HEK293 (cell line): Measurements from ENCODE around the gene CRTC1.

ENCODE experiments used
- CTCF ChIA-PET: fragments of 350-600 bp; formaldehyde crosslinking; extraction: SDS; loops from one replicate; lab custom pipeline; 2021; ENCODE audit warnings: antibody characterized with exemption; lab: Yijun Ruan, JAX
- POLR2A ChIA-PET: fragments of 300-600 bp; formaldehyde crosslinking; extraction: SDS; loops from one replicate; lab custom pipeline; 2020; ENCODE audit warnings: antibody characterized with exemption, inconsistent platforms; lab: Yijun Ruan, JAX
- H3K27ac ChIP-seq: fragments of 200-500 bp; sonication (Bioruptor generic); 2 replicates; pipeline ENCODE4 v1.5.1; 2014; ENCODE audit warnings: low read depth, low read length, control low read depth, inconsistent platforms; ENCODE audit errors: extremely low read depth
- H3K36me3 ChIP-seq, 2 experiments: fragments of 200-500 bp in 1 of 2; sonication (Bioruptor generic) in 1 of 2; 1 replicate in 1 of 2; 2 replicates in 1 of 2; pipeline ENCODE4 v1.5.1; 2014 to 2017; ENCODE audit warnings: inconsistent platforms in 2 of 2, low read length in 2 of 2; ENCODE audit not compliant: control insufficient read depth in 2 of 2, insufficient read depth in 1 of 2
- H3K4me1 ChIP-seq: fragments of 200-500 bp; sonication (Bioruptor generic); 2 replicates; pipeline ENCODE4 v1.5.1; 2014; ENCODE audit warnings: mild to moderate bottlenecking, low read length, inconsistent platforms; ENCODE audit not compliant: control insufficient read depth, insufficient read depth
- H3K4me3 ChIP-seq: 2 replicates; pipeline ENCODE4 v1.5.1; 2011; ENCODE audit warnings: low read depth, mild to moderate bottlenecking, control low read depth, low read length, moderate library complexity
- H3K9me3 ChIP-seq: fragments of 200-500 bp; sonication (Bioruptor generic); 2 replicates; pipeline ENCODE4 v1.5.1; 2014; ENCODE audit warnings: low read depth, low read length, inconsistent platforms; ENCODE audit not compliant: control insufficient read depth, insufficient read depth
- AEBP2 ChIP-seq: fragments of 450-650 bp; formaldehyde crosslinking; IDR thresholded peaks from 2 replicates; pipeline ENCODE4 v1.5.1; 2016; ENCODE audit warnings: missing biosample characterization, missing genetic modification characterization, borderline replicate concordance
- CTCF ChIP-seq: fragments of 450-650 bp; formaldehyde crosslinking; IDR thresholded peaks from 2 replicates; pipeline ENCODE4 v1.5.1; 2016; ENCODE audit warnings: missing biosample characterization, missing genetic modification characterization
- KLF9 ChIP-seq: fragments of 450-650 bp; formaldehyde crosslinking; IDR thresholded peaks from 2 replicates; pipeline ENCODE4 v1.5.1; 2016; ENCODE audit warnings: missing biosample characterization, missing genetic modification characterization, low read depth
- OVOL3 ChIP-seq: fragments of 450-650 bp; formaldehyde crosslinking; IDR thresholded peaks from 2 replicates; pipeline ENCODE4 v1.5.1; 2016; ENCODE audit warnings: missing biosample characterization, missing genetic modification characterization
- SP7 ChIP-seq: fragments of 450-650 bp; formaldehyde crosslinking; IDR thresholded peaks from 2 replicates; pipeline ENCODE4 v1.5.1; 2016; ENCODE audit warnings: missing biosample characterization, missing genetic modification characterization
- ZBTB1 ChIP-seq: fragments of 450-650 bp; formaldehyde crosslinking; IDR thresholded peaks from 2 replicates; pipeline ENCODE4 v1.5.1; 2016; ENCODE audit warnings: missing biosample characterization, missing genetic modification characterization
- ZBTB11 ChIP-seq: fragments of 450-650 bp; formaldehyde crosslinking; conservative IDR thresholded peaks from 2 replicates; pipeline ENCODE4 v1.5.1; 2016; ENCODE audit warnings: low read depth, missing biosample characterization, missing genetic modification characterization
- ZBTB17 ChIP-seq: fragments of 450-650 bp; formaldehyde crosslinking; IDR thresholded peaks from 2 replicates; pipeline ENCODE4 v1.5.1; 2016; ENCODE audit warnings: missing biosample characterization, missing genetic modification characterization
- ZBTB20 ChIP-seq: fragments of 450-650 bp; formaldehyde crosslinking; IDR thresholded peaks from 2 replicates; pipeline ENCODE4 v1.5.1; 2016; ENCODE audit warnings: missing biosample characterization, missing genetic modification characterization
- ZBTB7A ChIP-seq: fragments of 450-650 bp; formaldehyde crosslinking; IDR thresholded peaks from 2 replicates; pipeline ENCODE4 v1.5.1; 2016; ENCODE audit warnings: low read depth, missing biosample characterization, missing genetic modification characterization
- ZNF133 ChIP-seq: fragments of 450-650 bp; formaldehyde crosslinking; IDR thresholded peaks from 2 replicates; pipeline ENCODE4 v1.5.1; 2016; ENCODE audit warnings: missing biosample characterization, missing genetic modification characterization
- ZNF138 ChIP-seq: fragments of 450-650 bp; formaldehyde crosslinking; IDR thresholded peaks from 2 replicates; pipeline ENCODE4 v1.5.1; 2016; ENCODE audit warnings: missing biosample characterization, missing genetic modification characterization, borderline replicate concordance
- ZNF18 ChIP-seq: fragments of 450-650 bp; formaldehyde crosslinking; IDR thresholded peaks from 2 replicates; pipeline ENCODE4 v1.5.1; 2016; ENCODE audit warnings: missing biosample characterization, missing genetic modification characterization
- ZNF266 ChIP-seq: fragments of 450-650 bp; formaldehyde crosslinking; IDR thresholded peaks from 2 replicates; pipeline ENCODE4 v1.5.1; 2016; ENCODE audit warnings: missing biosample characterization, missing genetic modification characterization, low read depth
- ZNF341 ChIP-seq: fragments of 450-650 bp; formaldehyde crosslinking; IDR thresholded peaks from 2 replicates; pipeline ENCODE4; 2016; ENCODE audit warnings: low read depth, missing biosample characterization, missing genetic modification characterization
- ZNF362 ChIP-seq: fragments of 450-650 bp; formaldehyde crosslinking; IDR thresholded peaks from 2 replicates; pipeline ENCODE4 v1.5.1; 2016; ENCODE audit warnings: missing biosample characterization, missing genetic modification characterization
- ZNF513 ChIP-seq: fragments of 450-650 bp; IDR thresholded peaks from 2 replicates; pipeline ENCODE4 v1.5.1; 2018; ENCODE audit warnings: missing biosample characterization, missing genetic modification characterization
- ZNF514 ChIP-seq: fragments of 450-650 bp; formaldehyde crosslinking; IDR thresholded peaks from 2 replicates; pipeline ENCODE4 v1.5.1; 2016; ENCODE audit warnings: missing biosample characterization, missing genetic modification characterization
- ZNF549 ChIP-seq: fragments of 450-650 bp; IDR thresholded peaks from 2 replicates; pipeline ENCODE4 v1.5.1; 2018; ENCODE audit warnings: missing biosample characterization, missing genetic modification characterization, mild to moderate bottlenecking, inconsistent platforms, moderate library complexity
- ZNF558 ChIP-seq: fragments of 450-650 bp; formaldehyde crosslinking; IDR thresholded peaks from 2 replicates; pipeline ENCODE4 v1.5.1; 2016; ENCODE audit warnings: missing biosample characterization, missing genetic modification characterization
- ZNF580 ChIP-seq: fragments of 450-650 bp; formaldehyde crosslinking; IDR thresholded peaks from 2 replicates; pipeline ENCODE4 v1.5.1; 2016; ENCODE audit warnings: missing biosample characterization, missing genetic modification characterization
- ZNF596 ChIP-seq: fragments of 450-650 bp; IDR thresholded peaks from 2 replicates; pipeline ENCODE4 v1.5.0; 2018; ENCODE audit warnings: missing biosample characterization, mild to moderate bottlenecking, missing genetic modification characterization, moderate library complexity
- ZNF623 ChIP-seq: fragments of 450-650 bp; formaldehyde crosslinking; IDR thresholded peaks from 2 replicates; pipeline ENCODE4 v1.5.1; 2016; ENCODE audit warnings: missing biosample characterization, missing genetic modification characterization
- ZNF654 ChIP-seq: fragments of 450-650 bp; formaldehyde crosslinking; IDR thresholded peaks from 2 replicates; pipeline ENCODE4 v1.5.1; 2016; ENCODE audit warnings: low read depth, missing biosample characterization, missing genetic modification characterization
- ZNF768 ChIP-seq: fragments of 450-650 bp; formaldehyde crosslinking; IDR thresholded peaks from 2 replicates; pipeline ENCODE4 v1.5.1; 2018; ENCODE audit warnings: missing biosample characterization, mild to moderate bottlenecking, missing genetic modification characterization
- ZSCAN30 ChIP-seq: fragments of 450-650 bp; IDR thresholded peaks from 2 replicates; pipeline ENCODE4 v1.5.1; 2018; ENCODE audit warnings: missing biosample characterization, mild to moderate bottlenecking, missing genetic modification characterization, moderate library complexity

The CRTC1 gene

GRCh38 chr19:18789883-18790565 lies 106.5 kb downstream of the CRTC1 start:
- H3K27ac ChIP-seq = no peak overlapping the region
- CTCF ChIA-PET = interaction anchor here (0.9 kb wide), 1 partner anchor 57 kb away, joined by 3 read pairs; no protein-coding TSS in a partner anchor
- POLR2A ChIA-PET = no interaction called here
- peaks cover 4% of the 10 kb centered on the region for H3K4me1 ChIP-seq
- H3K9me3 ChIP-seq = no peaks in the 10 kb centered on the region
- H3K4me3 ChIP-seq = peak overlapping the region; percentile 36
- no peaks in the 10 kb centered on the region for H3K36me3 ChIP-seq
- TF ChIP-seq ZNF623 (no peak), ZNF654 (no peak), AEBP2 (no peak), ZNF513 (tag by site-specific recombination) (no peak), ZBTB11 (tag by site-specific recombination) (peak; percentile 58), ZNF362 (tag by site-specific recombination) (no peak), ZNF133 (tag by site-specific recombination) (no peak), ZNF580 (tag by site-specific recombination) (no peak), ZNF596 (tag by site-specific recombination) (no peak), ZBTB20 (tag by site-specific recombination) (peak; percentile 29; the same call in 1 of the 2 replicates), ZNF138 (tag by site-specific recombination) (no peak), ZBTB17 (no peak), CTCF (tag by site-specific recombination) (no peak), ZNF18 (tag by site-specific recombination) (no peak), ZNF266 (no peak), ZNF341 (tag by site-specific recombination) (0 out of 2 replicates have a peak, but pooled peaks have one; percentile 18), SP7 (tag by site-specific recombination) (no peak), ZBTB7A (tag by site-specific recombination) (no peak), ZNF514 (tag by site-specific recombination) (no peak), ZNF768 (no peak), ZNF549 (tag by site-specific recombination) (no peak), KLF9 (tag by site-specific recombination) (no peak), ZNF558 (tag by site-specific recombination) (no peak), OVOL3 (tag by site-specific recombination) (no peak), ZSCAN30 (tag by site-specific recombination) (no peak; the same call in 1 of the 2 replicates), ZBTB1 (no peak)
